Cerebellar nuclear complex (tissue), 1 donor: ENCODE measurements around the gene KCNE1.
"Not testable (repeated sequence)": the region's sequence is repeated elsewhere in the genome, so short reads cannot be mapped to it uniquely, and the experiment has no call there.

Source experiments
- DNase-seq, 2 experiments: peaks; one replicate each; lab custom pipeline; 2025; lab: John Stamatoyannopoulos, UW

The KCNE1 gene

GRCh38 chr21:34417448-34418077 is 94.4 kb downstream of the KCNE1 start:
- not testable (repeated sequence) for DNase-seq

GRCh38 chr21:34407294-34407693 is 104.7 kb downstream of the KCNE1 start:
- not testable (repeated sequence) for DNase-seq

GRCh38 chr21:34406676-34407075 is 105.3 kb downstream of the KCNE1 start:
- DNase-seq = not testable (repeated sequence)

GRCh38 chr21:34406102-34406501 is 105.9 kb downstream of the KCNE1 start:
- DNase-seq = not testable (repeated sequence)

- DNase-seq = not testable (repeated sequence)
Measured at GRCh38 chr21:34405686-34406085, 106.3 kb downstream of the KCNE1 start.

- not testable (repeated sequence) for DNase-seq
Measured at GRCh38 chr21:34404742-34405141, 107.3 kb downstream of the KCNE1 start.

- not testable (repeated sequence) for DNase-seq
Measured at GRCh38 chr21:34400522-34400921, 111.5 kb downstream of the KCNE1 start.
